ENCODE results near the gene KIF24. TPM values are rescaled to one million over a fixed set of nuclear protein-coding genes. Genes with fewer than 3 reads are reported as not detected.
"Not testable (repeated sequence)": the region's sequence is repeated elsewhere in the genome, so short reads cannot be mapped to it uniquely, and the experiment has no call there.

The KIF24 gene
- total and polyA plus RNA-seq, 2 donors (not counting 1 experiment from before 2014, with no cell fraction given) = 0.07 to 0.79 TPM

DNA sequence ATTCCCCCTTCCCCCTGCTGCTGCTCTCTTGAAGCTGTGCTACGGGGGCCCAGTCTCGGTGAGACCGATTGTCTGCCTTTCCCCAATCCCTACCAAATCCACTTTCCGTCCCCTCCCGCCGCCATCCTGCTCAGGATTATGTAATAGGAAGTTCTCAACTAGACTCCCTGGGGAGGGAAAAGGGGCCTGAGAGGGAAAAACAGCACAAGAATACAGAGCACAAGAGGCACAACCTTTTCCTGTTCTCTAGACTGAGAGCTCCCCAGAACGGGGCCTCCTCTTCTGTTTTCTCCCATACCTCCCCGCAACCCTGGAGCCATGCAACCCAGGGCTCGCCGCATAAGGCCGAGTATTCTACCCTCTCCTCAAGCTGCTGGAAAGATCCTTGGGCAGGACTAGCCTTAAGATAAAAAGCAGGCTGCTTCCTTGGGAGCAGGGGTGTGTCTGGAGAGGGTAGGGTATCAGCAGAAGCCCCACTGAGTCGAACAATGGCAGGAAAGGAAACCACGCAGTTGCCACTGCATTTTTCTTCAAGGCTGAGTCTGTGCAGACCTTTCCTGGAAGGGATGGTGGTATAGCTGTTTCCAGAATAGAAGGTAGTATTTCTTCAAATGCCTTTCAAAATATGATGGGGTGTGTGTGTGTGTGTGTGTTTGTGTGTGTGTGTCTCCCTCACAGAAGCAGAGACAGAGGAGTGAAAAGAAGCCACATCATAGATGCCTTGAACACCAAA is 34.7 kb upstream of the KIF24 start:
- Histone ChIP-seq H3K9me3 (ENCODE audit: control extremely low read depth in 1 of 3, control insufficient read depth in 2 of 3, insufficient read depth in 1 of 3, low read length in 2 of 3) (peaks cover 0 to 6% (median 0%) of the 10 kb centered on the region in 3 donors), H3K27me3 (replicated peaks in 1 of 4; ENCODE audit: control extremely low read depth in 1 of 4, control insufficient read depth in 3 of 4, insufficient read depth in 4 of 4, low read length in 3 of 4) (no peaks in the 10 kb centered on the region), H2AFZ (ENCODE audit: insufficient read depth, low read depth, low read length, poor library complexity, severe bottlenecking) (no peak overlapping the region), H3K36me3 (replicated peaks in 1 of 2; ENCODE audit: control extremely low read depth in 1 of 2, control insufficient read depth in 1 of 2, extremely low read depth in 1 of 2, insufficient read depth in 2 of 2, low read length in 1 of 2) (no peaks in the 10 kb centered on the region), H3K27ac (ENCODE audit: low read length in 2 of 2) (no peak overlapping the region), H3K4me2 (replicated peaks; ENCODE audit: low read depth, low read length, poor library complexity, severe bottlenecking) (no peak overlapping the region), H4K20me1 (ENCODE audit: control insufficient read depth, insufficient read depth, low read length, poor library complexity, severe bottlenecking) (no peaks in the 10 kb centered on the region), H3K9ac (ENCODE audit: low read length) (no peak overlapping the region), H3K79me2 (ENCODE audit: control insufficient read depth, insufficient read depth, low read length) (no peaks in the 10 kb centered on the region), H3K4me1 (ENCODE audit: control insufficient read depth in 2 of 2, insufficient read depth in 2 of 2, low read length in 2 of 2) (no peaks in the 10 kb centered on the region), H3K4me3 (ENCODE audit: control extremely low read depth in 1 of 5, extremely low read depth in 1 of 5, insufficient read depth in 1 of 5, low read depth in 2 of 5, low read length in 4 of 5) (no peak overlapping the region)
- WGBS (ENCODE audit: insufficient coverage) = 37% methylated on average over 4 of the region's 13 CpGs
- ATAC-seq (ENCODE audit: low read depth) (no peak), DNase-seq (no peak)
- no peak overlapping the region for H3K4me3 Mint-ChIP-seq
- no peaks in the 10 kb centered on the region for H3K9me3 Mint-ChIP-seq (ENCODE audit: insufficient read depth)
- no peak overlapping the region for H3K27ac Mint-ChIP-seq
- no peaks in the 10 kb centered on the region for H3K4me1 Mint-ChIP-seq
- no peak for TF ChIP-seq EZH2 (IDR thresholded peaks at IDR 0.05; ENCODE audit: borderline replicate concordance, insufficient read depth, low read depth, low read length, poor library complexity, severe bottlenecking)
- TF ChIP-seq, protein P1, sequence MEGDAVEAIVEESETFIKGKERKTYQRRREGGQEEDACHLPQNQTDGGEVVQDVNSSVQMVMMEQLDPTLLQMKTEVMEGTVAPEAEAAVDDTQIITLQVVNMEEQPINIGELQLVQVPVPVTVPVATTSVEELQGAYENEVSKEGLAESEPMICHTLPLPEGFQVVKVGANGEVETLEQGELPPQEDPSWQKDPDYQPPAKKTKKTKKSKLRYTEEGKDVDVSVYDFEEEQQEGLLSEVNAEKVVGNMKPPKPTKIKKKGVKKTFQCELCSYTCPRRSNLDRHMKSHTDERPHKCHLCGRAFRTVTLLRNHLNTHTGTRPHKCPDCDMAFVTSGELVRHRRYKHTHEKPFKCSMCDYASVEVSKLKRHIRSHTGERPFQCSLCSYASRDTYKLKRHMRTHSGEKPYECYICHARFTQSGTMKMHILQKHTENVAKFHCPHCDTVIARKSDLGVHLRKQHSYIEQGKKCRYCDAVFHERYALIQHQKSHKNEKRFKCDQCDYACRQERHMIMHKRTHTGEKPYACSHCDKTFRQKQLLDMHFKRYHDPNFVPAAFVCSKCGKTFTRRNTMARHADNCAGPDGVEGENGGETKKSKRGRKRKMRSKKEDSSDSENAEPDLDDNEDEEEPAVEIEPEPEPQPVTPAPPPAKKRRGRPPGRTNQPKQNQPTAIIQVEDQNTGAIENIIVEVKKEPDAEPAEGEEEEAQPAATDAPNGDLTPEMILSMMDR (IDR thresholded peaks at IDR 0.05) = no peak
- intact Hi-C loops (cut with micrococcal nuclease) = no loop called here
- ChIA-PET POLR2A (no interaction called here), CTCF (interaction anchor here (1.2 kb wide), 1 partner anchor 40 kb away, joined by 4 read pairs; no protein-coding TSS in a partner anchor)
- H3K27me3 Mint-ChIP-seq = no peaks in the 10 kb centered on the region

DNA sequence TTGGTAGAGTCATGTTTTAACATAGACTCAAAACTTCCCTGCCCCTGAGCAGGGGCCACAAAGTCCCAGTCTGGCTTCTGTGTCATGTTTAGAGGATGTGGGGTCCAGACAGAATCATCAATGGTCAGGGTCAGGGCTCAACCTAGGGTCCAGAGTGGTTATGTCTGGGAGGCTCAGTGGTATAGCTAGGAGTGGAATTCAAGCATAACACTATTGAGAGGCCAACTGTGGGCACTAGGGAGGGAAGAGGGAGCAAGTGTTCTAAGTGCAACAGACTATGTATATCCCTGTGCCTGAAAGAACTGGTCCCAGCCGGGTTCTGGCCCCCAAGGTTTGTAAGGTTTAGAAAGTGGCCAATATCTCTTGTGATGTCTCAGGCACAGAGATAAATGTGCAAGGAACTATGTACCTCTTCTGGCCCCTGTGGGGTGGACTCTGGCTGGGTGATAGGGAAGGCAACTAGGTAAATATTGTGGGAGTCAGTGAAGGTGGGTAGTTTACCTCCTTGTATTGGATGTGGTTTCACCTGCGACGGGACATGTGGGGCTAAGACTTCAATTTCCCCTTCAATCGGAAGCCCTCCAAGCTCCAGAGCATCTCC is 33.6 kb upstream of the KIF24 start:
- H3K4me3 Mint-ChIP-seq = no peak overlapping the region
- Histone ChIP-seq H3K36me3 (replicated peaks in 1 of 2; ENCODE audit: control extremely low read depth in 1 of 2, control insufficient read depth in 1 of 2, extremely low read depth in 1 of 2, insufficient read depth in 2 of 2, low read length in 1 of 2) (no peaks in the 10 kb centered on the region), H3K4me3 (ENCODE audit: control extremely low read depth in 1 of 5, extremely low read depth in 1 of 5, insufficient read depth in 1 of 5, low read depth in 2 of 5, low read length in 4 of 5) (no peak overlapping the region), H3K79me2 (ENCODE audit: control insufficient read depth, insufficient read depth, low read length) (no peaks in the 10 kb centered on the region), H2AFZ (ENCODE audit: insufficient read depth, low read depth, low read length, poor library complexity, severe bottlenecking) (no peak overlapping the region), H3K27me3 (replicated peaks in 1 of 4; ENCODE audit: control extremely low read depth in 1 of 4, control insufficient read depth in 3 of 4, insufficient read depth in 4 of 4, low read length in 3 of 4) (no peaks in the 10 kb centered on the region), H3K9me3 (ENCODE audit: control extremely low read depth in 1 of 3, control insufficient read depth in 2 of 3, insufficient read depth in 1 of 3, low read length in 2 of 3) (peaks cover 0 to 2% (median 0%) of the 10 kb centered on the region in 3 donors), H3K9ac (ENCODE audit: low read length) (no peak overlapping the region), H3K27ac (ENCODE audit: low read length in 2 of 2) (no peak overlapping the region), H3K4me1 (ENCODE audit: control insufficient read depth in 2 of 2, insufficient read depth in 2 of 2, low read length in 2 of 2) (no peaks in the 10 kb centered on the region), H3K4me2 (replicated peaks; ENCODE audit: low read depth, low read length, poor library complexity, severe bottlenecking) (no peak overlapping the region), H4K20me1 (ENCODE audit: control insufficient read depth, insufficient read depth, low read length, poor library complexity, severe bottlenecking) (no peaks in the 10 kb centered on the region)
- no peaks in the 10 kb centered on the region for H3K27me3 Mint-ChIP-seq
- no peaks in the 10 kb centered on the region for H3K4me1 Mint-ChIP-seq
- H3K9me3 Mint-ChIP-seq (ENCODE audit: insufficient read depth) = peaks cover 3% of the 10 kb centered on the region
- no peak overlapping the region for H3K27ac Mint-ChIP-seq
- intact Hi-C loops (cut with micrococcal nuclease) = no loop called here
- 100% methylated on average over 2 of the region's 4 CpGs for WGBS (ENCODE audit: insufficient coverage)
- DNase-seq = no peak
- no peak for ATAC-seq (ENCODE audit: low read depth)
- TF ChIP-seq, protein P1 (IDR thresholded peaks at IDR 0.05) = no peak
- TF ChIP-seq EZH2 (IDR thresholded peaks at IDR 0.05; ENCODE audit: borderline replicate concordance, insufficient read depth, low read depth, low read length, poor library complexity, severe bottlenecking) = no peak
- CTCF ChIA-PET = no interaction called here
- POLR2A ChIA-PET = no interaction called here

DNA sequence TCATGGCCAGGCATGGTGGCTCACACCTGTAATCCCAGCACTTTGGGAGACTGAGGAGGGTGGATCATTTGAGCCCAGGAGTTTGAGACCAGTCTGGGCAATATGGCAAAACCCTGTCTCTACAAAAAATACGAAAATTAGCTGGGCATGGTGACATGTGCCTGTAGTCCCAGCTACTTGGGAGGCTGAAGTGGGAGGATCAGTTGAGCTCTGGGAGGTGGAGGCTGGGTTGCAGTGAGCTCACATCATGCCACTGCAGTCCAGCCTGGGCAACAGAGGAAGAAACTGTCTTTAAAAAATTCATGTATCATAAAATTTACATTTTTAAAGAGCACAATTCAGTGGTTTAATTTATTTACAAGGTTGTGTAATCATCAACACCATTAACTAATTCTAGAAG is 23.9 kb upstream of the KIF24 start:
- H3K4me1 ChIP-seq (ENCODE audit: control insufficient read depth in 2 of 2, insufficient read depth in 2 of 2, low read length in 2 of 2); H3K9me3 ChIP-seq (ENCODE audit: control extremely low read depth in 1 of 3, control insufficient read depth in 2 of 3, insufficient read depth in 1 of 3, low read length in 2 of 3); H3K4me2 ChIP-seq (replicated peaks; ENCODE audit: low read depth, low read length, poor library complexity, severe bottlenecking); ATAC-seq (ENCODE audit: low read depth); H3K27me3 ChIP-seq (replicated peaks in 1 of 4; ENCODE audit: control extremely low read depth in 1 of 4, control insufficient read depth in 3 of 4, insufficient read depth in 4 of 4, low read length in 3 of 4); DNase-seq; H3K27ac ChIP-seq (ENCODE audit: low read length in 2 of 2); H2AFZ ChIP-seq (ENCODE audit: insufficient read depth, low read depth, low read length, poor library complexity, severe bottlenecking); H3K27me3 Mint-ChIP-seq; POLR2A ChIA-PET; H3K79me2 ChIP-seq (ENCODE audit: control insufficient read depth, insufficient read depth, low read length); H3K36me3 ChIP-seq (replicated peaks in 1 of 2; ENCODE audit: control extremely low read depth in 1 of 2, control insufficient read depth in 1 of 2, extremely low read depth in 1 of 2, insufficient read depth in 2 of 2, low read length in 1 of 2); H3K9ac ChIP-seq (ENCODE audit: low read length); H4K20me1 ChIP-seq (ENCODE audit: control insufficient read depth, insufficient read depth, low read length, poor library complexity, severe bottlenecking); CTCF ChIA-PET; H3K27ac Mint-ChIP-seq; H3K4me3 Mint-ChIP-seq; H3K4me1 Mint-ChIP-seq; H3K4me3 ChIP-seq (ENCODE audit: control extremely low read depth in 1 of 5, extremely low read depth in 1 of 5, insufficient read depth in 1 of 5, low read depth in 2 of 5, low read length in 4 of 5); intact Hi-C loops (cut with micrococcal nuclease): not testable (repeated sequence)
- peaks cover 10% of the 10 kb centered on the region for H3K9me3 Mint-ChIP-seq (ENCODE audit: insufficient read depth)
- 100% methylated on average over 1 of the region's 1 CpG for WGBS (ENCODE audit: insufficient coverage)
